HG03095 (cell line): ENCODE results near the gene NEK1.
"Not testable (repeated sequence)": the region's sequence is repeated elsewhere in the genome, so short reads cannot be mapped to it uniquely, and the experiment has no call there.

Source experiments
- ATAC-seq: cut with Tn5 transposase; IDR thresholded peaks from one replicate; pipeline ENCODE4 v1.9.1; 2021; ENCODE audit warnings: moderate library complexity; ENCODE audit not compliant: unreplicated experiment

NEK1 gene

DNA sequence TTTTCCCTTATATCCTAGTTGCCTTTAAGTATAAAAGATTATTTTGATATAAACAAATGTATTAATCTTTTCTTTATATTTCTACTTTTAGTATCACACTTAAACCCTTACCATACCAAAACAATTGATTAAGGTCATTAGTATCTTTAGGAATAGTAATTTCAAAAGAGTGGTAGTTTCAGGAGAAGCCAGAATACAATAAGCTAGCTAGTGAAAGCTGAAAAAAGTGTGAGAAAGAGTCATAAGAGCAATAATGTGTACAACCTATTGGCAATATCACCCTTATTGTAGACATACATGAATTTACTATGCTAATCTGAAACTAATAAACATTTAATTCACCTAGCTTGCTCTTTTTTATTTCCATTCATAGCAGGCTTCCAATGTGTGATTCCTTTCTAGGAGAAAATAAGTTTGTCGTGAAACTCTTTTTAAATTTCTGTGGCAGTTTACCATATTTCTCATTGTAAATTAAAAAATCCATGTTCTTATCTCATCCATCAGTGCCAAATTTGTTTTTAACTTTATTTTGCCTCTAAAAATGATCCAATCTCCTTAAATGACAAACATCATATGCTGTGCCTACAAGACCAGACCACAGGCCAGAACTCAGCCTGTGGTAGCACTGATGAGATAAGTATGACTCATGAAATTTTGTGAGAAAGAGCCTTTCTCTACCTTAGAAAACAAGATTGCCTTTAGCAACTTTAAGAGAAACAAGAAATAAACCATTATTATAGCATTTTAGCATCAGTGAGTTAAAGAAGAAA is 8.1 kb downstream of the NEK1 start:
- peak; percentile 55 for ATAC-seq

DNA sequence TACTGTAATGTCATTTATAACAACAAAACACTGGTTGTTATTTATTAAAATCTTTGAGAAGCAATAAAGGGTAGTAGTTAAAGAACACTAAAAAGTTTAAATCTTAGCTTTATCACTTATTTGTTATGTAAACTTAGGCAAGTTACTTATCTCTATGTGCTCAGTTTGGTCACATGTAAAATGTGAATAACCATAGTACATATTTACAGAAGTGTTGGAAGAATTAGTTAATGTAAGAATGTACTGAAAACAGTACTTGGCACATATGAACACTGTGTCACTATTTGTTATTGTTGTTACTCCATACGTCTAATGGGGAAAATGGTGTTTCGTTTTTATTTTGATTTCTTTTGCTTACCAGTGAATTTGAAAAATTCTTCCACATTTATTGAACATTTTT is 9.1 kb downstream of the NEK1 start:
- ATAC-seq: no peak

DNA sequence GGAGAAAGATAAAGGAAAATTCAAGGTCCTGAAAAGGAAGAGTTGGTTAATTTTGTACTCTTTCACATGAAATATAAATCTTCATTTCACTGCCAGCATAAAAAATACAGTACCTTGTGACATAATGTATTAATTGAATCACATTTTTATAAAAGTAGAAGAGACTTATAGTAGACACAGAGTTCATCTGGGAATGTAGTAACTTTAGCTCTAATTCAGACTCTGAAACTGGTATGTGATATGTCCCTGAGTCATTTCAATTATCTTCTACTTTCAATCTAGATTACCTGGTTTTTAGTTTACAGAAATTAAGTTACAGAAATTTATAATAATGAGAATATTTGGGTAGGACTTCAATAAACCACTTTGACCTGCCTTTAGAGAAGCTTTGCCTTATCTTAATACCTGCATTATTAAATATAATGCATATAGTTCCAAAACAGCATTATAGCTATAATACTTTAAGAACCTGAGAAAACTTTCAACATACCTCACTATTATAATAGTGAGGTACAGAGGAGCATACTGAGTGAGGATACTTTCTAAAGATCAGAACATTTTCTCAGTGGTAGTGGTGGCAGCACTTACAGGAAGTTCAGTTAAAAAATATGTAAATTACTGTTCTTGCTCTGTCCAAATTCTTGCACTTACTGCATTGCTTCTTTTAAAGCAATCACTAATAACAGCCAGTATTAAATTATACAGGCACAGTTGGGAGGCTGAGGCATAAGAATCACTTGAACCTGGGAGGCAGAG is 11.2 kb downstream of the NEK1 start:
- ATAC-seq: peak; percentile 53

DNA sequence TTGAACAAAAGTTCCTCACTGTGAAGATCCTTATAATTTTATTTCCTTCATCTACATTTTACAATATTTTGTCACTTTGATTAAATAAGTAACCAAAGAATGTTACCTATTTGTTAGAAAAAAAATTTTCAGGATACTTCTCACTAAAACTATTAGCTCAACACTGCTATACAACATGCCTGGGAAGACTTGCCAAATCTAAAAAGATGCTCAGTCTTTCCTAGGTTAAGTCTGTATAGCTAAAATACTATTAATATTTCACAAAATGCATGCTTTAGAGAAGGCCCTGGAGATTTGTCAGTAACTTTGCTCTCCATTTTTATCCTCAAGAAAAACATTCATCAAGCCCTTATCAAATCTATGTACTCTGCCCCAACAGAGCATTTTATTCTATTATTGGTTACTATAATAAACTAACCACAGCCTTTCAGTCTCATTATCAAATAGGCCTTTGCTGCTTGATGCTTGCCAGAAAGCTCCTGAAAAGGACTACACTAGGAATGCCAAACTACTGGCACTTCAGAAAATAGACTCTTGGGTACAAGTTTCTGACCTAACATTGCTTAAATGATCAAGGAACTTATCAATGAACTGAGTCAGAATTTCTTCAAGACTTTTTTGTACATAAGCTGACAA is 17.7 kb downstream of the NEK1 start:
- no peak for ATAC-seq

DNA sequence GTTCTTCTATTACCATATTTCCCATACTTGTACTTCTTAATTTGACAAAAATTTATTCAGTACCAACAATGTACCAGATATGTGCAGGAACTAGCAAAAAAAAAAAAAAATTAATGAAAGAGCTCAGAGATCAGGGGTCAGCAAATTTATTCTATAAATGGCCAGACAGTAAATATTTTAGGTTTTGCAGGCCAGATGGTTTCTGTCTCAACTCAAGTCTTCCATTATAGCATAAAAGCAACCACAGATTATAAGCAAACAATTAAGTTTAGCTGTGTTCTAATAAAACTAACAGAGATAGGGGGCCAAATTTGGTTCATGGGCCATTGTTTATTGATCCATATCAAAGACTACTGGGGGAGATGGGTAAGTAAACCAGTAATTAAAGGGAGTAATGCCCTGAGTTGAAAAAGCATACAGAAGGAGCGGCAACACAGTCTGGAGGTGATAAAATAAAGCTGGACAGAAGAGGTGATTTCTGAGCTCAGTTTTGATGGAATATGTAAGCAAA is 19.3 kb downstream of the NEK1 start:
- ATAC-seq: no peak

DNA sequence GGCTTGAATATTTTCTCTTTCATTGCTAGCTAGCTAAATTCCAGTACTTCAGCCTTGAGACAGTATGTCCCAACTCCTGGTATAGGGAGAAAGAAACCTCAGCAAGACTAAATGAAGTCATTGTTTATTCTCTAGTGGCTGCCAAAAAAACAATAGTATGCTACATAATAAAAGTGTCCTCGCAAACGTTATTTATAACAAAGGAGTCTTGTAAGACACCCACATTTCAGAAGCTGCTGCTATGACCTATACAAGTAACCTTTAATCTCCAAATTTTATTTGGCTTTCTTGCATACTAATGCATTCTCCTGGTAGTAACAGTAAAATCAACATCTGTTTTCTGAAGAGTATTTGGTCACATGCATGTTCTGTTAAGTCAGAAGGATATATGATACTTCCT is 28.8 kb downstream of the NEK1 start:
- no peak for ATAC-seq

DNA sequence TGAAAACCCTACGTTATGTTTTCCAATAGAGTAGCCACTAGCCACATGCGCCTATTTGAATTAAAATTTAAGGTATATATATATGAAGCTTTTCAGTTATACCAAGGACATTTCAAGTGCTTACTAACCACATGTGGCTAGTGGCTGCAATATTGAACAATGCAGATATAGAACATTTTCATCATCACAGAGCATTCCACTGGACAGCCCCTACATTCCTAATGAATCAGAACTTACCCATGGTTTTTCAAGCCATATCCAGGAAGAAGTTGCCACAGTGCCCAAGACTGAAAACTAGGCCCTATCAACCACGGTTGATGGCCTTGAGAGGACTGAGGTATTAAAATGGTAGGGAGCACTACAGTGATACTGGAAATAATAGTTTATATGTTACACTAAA is 29.7 kb downstream of the NEK1 start:
- no peak for ATAC-seq

DNA sequence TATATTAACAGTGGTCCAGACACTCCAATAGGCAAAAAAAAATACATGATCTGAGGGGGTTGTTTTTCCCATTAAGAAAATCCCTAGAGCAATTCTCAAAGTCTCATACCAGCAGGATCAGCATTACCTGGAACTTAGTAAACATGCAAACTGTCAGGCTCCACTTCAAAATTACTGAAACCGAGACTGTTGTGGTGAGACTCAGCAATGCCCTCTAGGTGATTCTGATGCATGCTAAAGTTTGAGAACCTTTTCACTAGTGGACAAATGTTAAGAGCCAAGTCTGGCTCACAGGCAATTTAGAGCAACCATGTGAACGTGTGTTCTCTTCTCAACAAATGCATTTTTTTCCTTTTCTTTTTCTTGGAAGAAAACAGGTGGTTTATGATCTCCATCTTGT is 30.2 kb downstream of the NEK1 start:
- peak; percentile 91 for ATAC-seq

DNA sequence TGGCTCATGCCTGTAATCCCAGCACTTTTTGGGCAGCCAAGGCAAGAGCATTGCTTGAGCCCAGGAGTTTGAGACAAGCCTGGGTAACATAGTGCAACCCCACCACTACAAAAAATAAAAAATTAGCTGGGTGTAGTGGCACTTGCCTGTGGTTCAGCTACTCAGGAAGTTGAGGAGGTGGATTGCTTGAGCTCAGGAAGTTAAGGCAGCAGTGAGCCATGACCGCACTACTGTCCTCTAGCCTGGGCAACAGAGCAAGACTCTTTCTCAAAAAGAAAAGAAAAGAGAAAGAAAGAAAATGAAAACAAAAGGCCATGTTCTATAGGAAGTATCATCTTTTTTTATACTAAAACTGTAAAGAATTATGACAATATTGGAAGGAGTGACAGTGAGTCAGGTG is 38.5 kb downstream of the NEK1 start:
- ATAC-seq: no peak

DNA sequence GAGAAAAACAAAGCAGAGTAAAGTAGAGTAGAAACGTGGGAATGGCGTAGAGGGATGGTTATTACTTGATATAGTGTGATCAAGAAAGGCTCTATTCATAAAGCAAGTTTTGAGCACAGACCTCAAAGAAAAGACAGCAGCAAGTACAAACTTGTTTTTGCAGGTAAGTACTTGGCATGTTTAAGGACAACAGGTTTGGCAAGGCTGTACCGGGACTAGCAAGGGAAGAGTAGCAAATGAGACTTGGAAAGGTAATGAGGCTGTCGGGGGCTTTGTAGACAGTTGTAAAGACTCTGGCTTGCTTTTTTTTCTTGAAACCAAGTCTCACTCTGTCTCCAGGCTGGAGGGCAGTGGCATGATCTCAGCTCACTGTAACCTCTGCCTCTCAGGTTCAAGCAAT is 40.9 kb downstream of the NEK1 start:
- ATAC-seq: no peak

DNA sequence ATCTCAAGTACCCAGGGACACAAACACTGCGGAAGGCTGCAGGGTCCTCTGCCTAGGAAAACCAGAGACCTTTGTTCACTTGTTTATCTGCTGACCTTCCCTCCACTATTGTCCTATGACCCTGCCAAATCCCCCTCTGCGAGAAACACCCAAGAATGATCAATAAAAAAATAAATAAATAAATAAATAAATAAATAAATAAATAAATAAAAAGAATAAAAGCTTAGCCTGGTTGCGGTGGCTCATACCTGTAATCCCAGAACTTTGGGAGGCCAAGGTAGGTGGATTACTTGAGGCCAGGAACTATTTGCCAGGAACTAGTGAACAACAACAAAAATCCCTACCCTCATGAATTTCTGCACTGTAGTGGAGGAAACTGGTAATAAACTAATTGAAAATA is 41.4 kb downstream of the NEK1 start:
- ATAC-seq: not testable (repeated sequence)

DNA sequence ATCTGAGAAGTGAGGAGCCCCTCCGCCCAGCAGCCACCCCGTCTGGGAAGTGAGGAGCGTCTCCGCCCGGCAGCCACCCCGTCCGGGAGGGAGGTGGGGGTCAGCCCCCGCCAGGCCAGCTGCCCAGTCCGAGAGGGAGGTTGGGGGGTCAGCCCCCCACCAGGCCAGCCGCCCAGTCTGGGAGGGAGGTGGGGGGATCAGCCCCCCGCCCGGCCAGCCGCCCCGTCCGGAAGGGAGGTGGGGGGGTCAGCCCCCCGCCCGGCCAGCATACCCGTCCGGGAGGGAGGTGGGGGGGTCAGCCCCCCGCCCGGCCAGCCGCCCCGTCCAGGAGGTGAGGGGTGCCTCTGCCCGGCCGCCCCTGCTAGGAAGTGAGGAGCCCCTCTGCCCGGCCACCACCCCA is 42.1 kb downstream of the NEK1 start:
- ATAC-seq: not testable (repeated sequence)

DNA sequence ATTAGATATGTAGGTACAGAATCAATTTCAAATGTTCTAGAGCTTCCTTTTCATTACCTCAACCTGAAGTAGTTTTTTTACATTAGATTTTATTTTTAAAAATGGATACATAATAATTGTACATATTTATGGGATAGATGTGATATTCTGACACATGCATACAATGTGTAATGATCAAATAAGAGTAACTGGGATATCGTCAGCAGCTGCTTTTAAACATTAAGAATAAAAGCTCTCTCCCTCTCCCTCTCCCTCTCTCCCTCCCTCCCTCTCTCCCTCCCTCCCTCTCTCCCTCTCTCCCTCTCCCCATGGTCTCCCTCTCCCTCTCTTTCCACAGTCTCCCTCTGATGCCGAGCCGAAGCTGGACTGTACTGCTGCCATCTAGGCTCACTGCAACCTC is 43.2 kb downstream of the NEK1 start:
- ATAC-seq: not testable (repeated sequence)

DNA sequence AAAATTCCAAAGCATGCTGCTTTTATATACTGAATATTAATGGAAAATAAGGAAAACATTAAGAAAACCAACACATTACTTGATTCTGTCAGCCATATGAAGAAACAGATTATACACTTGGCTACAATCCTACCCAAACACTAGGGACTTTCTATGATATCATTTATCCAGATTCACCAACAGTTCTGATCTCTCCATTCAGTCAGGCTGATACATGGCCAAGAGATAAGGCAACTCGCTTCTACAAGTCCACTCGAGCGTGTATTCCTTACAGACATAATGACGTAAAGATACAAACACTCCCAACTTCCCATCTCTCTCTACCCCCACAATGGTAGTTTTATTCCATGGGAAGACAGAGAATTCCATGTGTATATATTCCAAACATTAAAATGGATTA is 44.5 kb downstream of the NEK1 start:
- ATAC-seq: no peak

DNA sequence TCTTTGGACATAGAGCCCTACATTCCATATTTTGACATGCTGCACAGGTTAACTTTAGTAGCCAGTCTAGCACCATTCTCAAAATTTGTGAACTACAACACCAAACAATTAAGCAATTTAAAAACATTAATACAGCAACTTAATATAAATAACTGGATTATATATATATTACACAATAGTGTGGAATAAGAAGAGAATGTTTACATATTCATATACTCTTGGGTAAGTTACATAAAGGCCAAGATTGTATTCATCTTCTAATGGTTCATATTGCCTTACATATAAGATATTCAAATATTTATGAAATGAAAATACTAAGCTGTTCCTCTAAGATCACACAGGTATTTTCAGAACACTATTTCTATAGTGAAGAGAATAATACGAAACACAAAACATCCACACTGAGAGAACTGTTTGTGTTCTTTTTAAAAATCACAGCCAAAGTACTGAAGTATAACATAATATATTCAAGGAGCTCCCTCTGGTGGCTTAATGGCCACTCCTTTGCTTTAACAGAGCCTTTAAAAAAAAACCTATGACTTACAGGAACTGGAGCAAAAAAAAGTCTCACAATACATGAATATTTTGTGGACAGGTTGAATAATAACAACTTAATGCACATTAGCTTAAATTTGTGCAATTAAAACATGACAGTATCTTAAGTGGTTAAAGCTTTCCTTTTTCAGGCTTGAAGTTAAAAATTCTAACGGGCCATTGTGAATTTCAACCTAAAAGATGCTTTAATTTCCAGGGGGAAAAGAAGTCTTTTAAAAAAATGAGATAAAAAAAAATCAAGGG is 46.2 kb downstream of the NEK1 start:
- peak; percentile 80 for ATAC-seq

DNA sequence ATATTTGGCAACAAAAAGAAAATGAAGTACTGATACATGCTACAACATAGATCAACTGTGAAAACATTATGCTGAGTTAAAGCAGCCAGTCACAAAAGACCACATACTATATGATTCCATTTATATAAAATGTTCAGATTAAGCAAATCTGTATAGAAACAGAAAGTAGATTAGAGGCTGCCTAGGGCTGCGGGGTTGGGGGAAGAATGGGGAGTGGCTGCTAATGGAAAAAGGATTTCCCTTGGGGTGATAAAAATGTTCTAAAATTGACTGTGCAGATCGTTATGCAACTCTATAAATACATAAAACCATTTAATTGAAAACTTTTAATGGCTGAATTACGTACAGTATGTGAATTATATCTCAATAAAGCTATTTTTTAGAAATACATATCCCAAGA is 46.8 kb downstream of the NEK1 start:
- no peak for ATAC-seq

DNA sequence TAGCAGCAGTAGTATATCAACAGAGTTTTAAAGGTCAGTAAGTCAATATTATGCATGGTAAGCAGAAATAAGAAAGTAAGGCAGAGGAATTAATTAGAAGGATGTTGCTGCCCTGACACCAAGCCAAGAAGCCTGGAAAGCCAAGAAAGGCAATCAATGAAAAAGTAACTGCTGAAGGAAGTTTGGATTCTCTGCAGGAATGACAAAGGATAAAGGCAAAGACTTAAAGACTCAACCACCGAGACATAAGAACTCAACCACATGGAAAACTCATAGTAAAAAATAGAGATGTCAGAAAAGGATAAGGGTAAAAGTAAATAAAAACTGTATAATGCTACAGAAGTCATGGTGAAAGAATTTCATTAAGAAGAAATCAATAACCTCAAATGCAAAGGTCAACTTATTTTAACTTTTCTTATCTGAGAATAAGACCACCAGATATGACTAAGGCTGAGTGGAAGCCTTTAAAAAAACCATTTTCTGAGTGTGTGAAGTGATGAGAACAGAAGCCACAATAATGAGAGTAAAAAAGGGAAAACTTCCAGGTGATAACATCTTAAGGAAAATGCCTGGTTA is 55.2 kb downstream of the NEK1 start:
- ATAC-seq: no peak

DNA sequence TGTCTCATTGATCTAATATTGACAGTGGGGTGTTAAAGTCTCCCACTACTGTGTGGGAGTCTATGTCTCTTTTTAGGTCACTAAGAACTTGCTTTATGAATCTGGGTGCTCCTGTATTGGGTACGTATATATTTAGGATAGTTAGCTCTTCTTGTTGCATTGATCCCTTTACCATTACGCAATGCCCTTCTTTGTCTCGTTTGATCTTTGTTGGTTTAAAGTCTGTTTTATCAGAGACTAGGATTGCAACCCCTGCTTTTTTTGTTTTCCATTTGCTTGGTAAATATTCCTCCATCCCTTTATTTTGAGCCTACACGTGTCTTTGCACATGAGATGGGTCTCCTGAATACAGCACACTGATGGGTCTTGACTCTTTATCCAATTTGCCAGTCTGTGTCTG is 65.8 kb downstream of the NEK1 start:
- ATAC-seq: not testable (repeated sequence)

DNA sequence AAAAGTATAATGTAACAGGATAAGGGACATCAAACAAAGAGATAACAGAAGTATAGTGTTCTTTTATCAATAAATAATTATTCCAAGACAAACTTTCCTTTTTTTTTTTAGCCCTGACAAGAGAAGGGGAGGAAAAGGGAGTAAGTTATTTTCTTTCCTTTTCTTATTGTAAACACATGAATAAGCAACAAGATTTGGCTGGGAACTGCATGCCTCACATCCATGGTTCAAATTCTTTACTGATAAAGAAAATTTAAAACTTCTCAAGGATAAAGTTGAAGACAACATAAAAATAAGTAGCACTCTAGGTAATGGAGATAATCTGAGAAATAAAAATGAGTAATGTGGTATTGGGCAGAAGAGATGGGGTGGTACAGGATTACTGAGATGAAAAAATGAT is 71.6 kb downstream of the NEK1 start:
- no peak for ATAC-seq

DNA sequence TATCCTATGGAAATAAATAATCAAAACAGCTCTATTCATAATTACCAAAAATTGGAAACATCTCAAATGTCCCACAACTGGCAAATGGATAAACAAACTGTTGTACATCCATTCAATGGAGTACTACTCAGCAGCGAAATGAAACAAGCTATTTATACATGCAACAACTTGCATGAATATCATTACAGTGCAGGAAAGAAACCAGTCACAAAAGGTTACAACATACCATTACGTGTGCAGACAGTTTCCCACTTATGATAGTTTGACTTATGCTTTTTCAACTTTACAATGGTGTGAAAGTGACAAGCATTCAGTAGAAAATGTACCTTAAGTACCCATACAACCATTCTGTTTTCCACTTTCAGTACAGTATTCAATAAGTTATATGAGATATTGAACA is 82.3 kb downstream of the NEK1 start:
- no peak for ATAC-seq

DNA sequence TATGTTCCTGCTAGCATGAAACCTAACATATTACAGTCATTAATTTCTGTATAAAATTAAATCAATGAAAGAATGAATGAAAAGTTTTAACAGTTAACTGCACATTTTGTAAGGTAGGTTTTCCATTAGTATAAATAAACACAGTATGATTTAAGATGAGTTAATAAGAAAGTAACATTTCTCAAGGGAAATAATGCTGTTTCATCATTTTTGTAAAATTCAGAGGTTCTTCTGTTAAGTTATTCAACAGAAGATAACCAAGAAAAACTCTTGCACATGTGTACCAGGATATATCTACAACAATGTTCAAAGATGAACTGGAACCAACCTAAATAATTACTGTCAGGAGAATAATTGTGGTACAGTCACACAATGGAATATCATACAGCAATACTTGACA is 88.6 kb downstream of the NEK1 start:
- ATAC-seq: no peak
